DND-41 (cell line): ENCODE measurements around the gene TMCO1.

ENCODE experiments used
- EZH2 ChIP-seq: IDR thresholded peaks from 3 replicates; pipeline ENCODE4 v1.6.1; 2012; ENCODE audit warnings: borderline replicate concordance, low read depth, mild to moderate bottlenecking, moderate library complexity, low read length, inconsistent platforms; ENCODE audit not compliant: severe bottlenecking
- TF ChIP-seq, protein P1 (sequence below): IDR thresholded peaks from 2 replicates; pipeline ENCODE4 v1.5.1; 2012; ENCODE audit warnings: borderline replicate concordance, low read length, moderate library complexity, mild to moderate bottlenecking; ENCODE audit not compliant: poor library complexity, severe bottlenecking; ENCODE audit errors: extremely low read depth

DNA sequence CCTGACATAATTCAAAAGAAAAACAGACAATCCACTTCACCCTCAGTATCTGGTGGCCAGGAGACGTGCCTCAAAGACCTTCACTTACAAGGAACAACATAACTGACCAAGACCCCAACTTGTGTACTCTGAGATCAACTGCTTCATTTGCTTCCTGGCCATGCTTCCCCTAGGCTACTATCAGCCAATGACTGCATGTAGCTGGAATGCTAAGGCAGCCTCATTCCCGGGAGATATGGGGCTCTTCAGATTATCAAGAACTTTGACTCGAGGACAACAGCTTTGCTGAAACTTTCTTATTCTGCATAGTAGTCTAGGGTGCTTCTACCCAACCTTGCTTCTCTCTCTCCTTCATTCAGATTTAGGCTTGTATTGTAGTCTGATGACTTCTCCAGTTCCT, 47.1 kb upstream of the TMCO1 start:
- TF ChIP-seq, protein P1, sequence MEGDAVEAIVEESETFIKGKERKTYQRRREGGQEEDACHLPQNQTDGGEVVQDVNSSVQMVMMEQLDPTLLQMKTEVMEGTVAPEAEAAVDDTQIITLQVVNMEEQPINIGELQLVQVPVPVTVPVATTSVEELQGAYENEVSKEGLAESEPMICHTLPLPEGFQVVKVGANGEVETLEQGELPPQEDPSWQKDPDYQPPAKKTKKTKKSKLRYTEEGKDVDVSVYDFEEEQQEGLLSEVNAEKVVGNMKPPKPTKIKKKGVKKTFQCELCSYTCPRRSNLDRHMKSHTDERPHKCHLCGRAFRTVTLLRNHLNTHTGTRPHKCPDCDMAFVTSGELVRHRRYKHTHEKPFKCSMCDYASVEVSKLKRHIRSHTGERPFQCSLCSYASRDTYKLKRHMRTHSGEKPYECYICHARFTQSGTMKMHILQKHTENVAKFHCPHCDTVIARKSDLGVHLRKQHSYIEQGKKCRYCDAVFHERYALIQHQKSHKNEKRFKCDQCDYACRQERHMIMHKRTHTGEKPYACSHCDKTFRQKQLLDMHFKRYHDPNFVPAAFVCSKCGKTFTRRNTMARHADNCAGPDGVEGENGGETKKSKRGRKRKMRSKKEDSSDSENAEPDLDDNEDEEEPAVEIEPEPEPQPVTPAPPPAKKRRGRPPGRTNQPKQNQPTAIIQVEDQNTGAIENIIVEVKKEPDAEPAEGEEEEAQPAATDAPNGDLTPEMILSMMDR = no peak
- no peak for TF ChIP-seq EZH2
